ENCODE data around the gene CCT6A.

GRCh38 chr7:56007891-56008290 is 43.7 kb upstream of the CCT6A start:
- no peak for TF ChIP-seq POLR2A (IDR thresholded peaks at IDR 0.05; ENCODE audit: low read depth, low read length)
- no peak for TF ChIP-seq TAF1 (IDR thresholded peaks at IDR 0.05; ENCODE audit: borderline replicate concordance, low read depth, low read length)
- TF ChIP-seq POLR2AphosphoS5 (IDR thresholded peaks at IDR 0.05; ENCODE audit: low read depth, low read length) = no peak
